GM23248 (cell line): ENCODE results near the gene P3H1. TPM values are rescaled to one million over a fixed set of nuclear protein-coding genes. Genes with fewer than 3 reads are reported as not detected.
A peak's percentile ranks its signal among the peaks of the same experiment; 100 is the strongest.

Experiments used
- DNase-seq: peaks from one replicate; pipeline ENCODE4 v3.0.0-alpha.2; 2015
- H2AFZ ChIP-seq: fragments of 200-600 bp; sonication (generic); 2 replicates; pipeline ENCODE4 v1.6.1; 2016; ENCODE audit warnings: antibody characterized with exemption
- H3F3A ChIP-seq: fragments of 200-600 bp; sonication (generic); 2 replicates; pipeline ENCODE4 v1.6.1; 2016; ENCODE audit warnings: mild to moderate bottlenecking, antibody characterized with exemption, mixed run types; ENCODE audit not compliant: insufficient read depth
- H3K27ac ChIP-seq: fragments of 200-600 bp; sonication (generic); 2 replicates; pipeline ENCODE4 v1.5.1; 2016; ENCODE audit warnings: mild to moderate bottlenecking
- H3K27me3 ChIP-seq: fragments of 200-600 bp; sonication (generic); replicated peaks from 2 replicates; pipeline ENCODE4 v1.6.1; 2016; ENCODE audit warnings: mild to moderate bottlenecking; ENCODE audit not compliant: insufficient read depth
- H3K36me3 ChIP-seq: fragments of 200-600 bp; sonication (generic); 2 replicates; pipeline ENCODE4 v1.6.1; 2016; ENCODE audit warnings: low read depth, mild to moderate bottlenecking
- H3K4me1 ChIP-seq: fragments of 200-600 bp; sonication (generic); 2 replicates; pipeline ENCODE4 v1.6.1; 2016; ENCODE audit warnings: mild to moderate bottlenecking; ENCODE audit not compliant: insufficient read depth
- H3K4me2 ChIP-seq: fragments of 200-600 bp; sonication (generic); one replicate; pipeline ENCODE4 v1.6.1; 2016; ENCODE audit warnings: mild to moderate bottlenecking; ENCODE audit not compliant: unreplicated experiment
- H3K4me3 ChIP-seq: fragments of 200-600 bp; sonication (generic); 2 replicates; pipeline ENCODE4 v1.5.1; 2016; ENCODE audit warnings: mild to moderate bottlenecking
- H3K79me2 ChIP-seq: fragments of 200-600 bp; sonication (generic); 2 replicates; pipeline ENCODE4 v1.6.1; 2016; ENCODE audit warnings: mild to moderate bottlenecking; ENCODE audit not compliant: insufficient read depth
- H3K9ac ChIP-seq: fragments of 200-600 bp; sonication (generic); 2 replicates; pipeline ENCODE4 v1.6.1; 2016; ENCODE audit warnings: mild to moderate bottlenecking
- H3K9me2 ChIP-seq: fragments of 200-600 bp; sonication (generic); 2 replicates; pipeline ENCODE4 v1.6.1; 2016; ENCODE audit warnings: mixed run types, mild to moderate bottlenecking, moderate library complexity; ENCODE audit not compliant: insufficient read depth
- H3K9me3 ChIP-seq: fragments of 200-600 bp; sonication (generic); one replicate; pipeline ENCODE4 v1.6.1; 2017; ENCODE audit warnings: low read depth
- H4K20me1 ChIP-seq: fragments of 200-600 bp; sonication (generic); 2 replicates; pipeline ENCODE4 v1.6.0; 2016; ENCODE audit not compliant: insufficient read depth
- EZH2 ChIP-seq: fragments of 200-600 bp; sonication (generic); IDR thresholded peaks from 2 replicates; pipeline ENCODE4 v1.6.1; 2018; ENCODE audit warnings: antibody characterized with exemption, mild to moderate bottlenecking; ENCODE audit not compliant: insufficient read depth, poor library complexity, severe bottlenecking
- EZH2phosphoT487 ChIP-seq: fragments of 200-600 bp; sonication (generic); IDR thresholded peaks from 2 replicates; pipeline ENCODE4 v1.6.1; 2018; ENCODE audit warnings: antibody characterized with exemption, moderate library complexity, mild to moderate bottlenecking, low read depth; ENCODE audit not compliant: insufficient read depth
- WGBS, 2 experiments: methylation state at CpG; one replicate each; pipeline ENCODE4 v1.1.6; 2015 to 2017; ENCODE audit warnings: low lambda C conversion rate in 2 of 2, low coverage in 1 of 2; ENCODE audit errors: missing lambda C conversion rate in 2 of 2; 5-methylcytosine and 5-hydroxymethylcytosine counted together
- in situ Hi-C: fragments of 300-500 bp; cut with MboI; formaldehyde crosslinking; loops from 2 replicates; pipeline ENCODE4 v1.15.0; 2020
- polyA plus RNA-seq: library from polyadenylated mRNA; unstranded; fragments of >200 nt; fragmentation: Nextera tagmentation; extraction: Ambion mirVana; gene quantifications from 2 replicates; pipeline ENCODE4 v1.2.1, GENCODE V29; 2016
- total RNA-seq: library from RNA; depleted of rRNA; stranded (reverse); fragments of >200 nt; shearing (Covaris generic); gene quantifications from 2 replicates; pipeline ENCODE4 v1.2.3, GENCODE V29; 2014

The P3H1 gene
- total and polyA plus RNA-seq, 2 experiments from 2014 or later = 197 to 257 TPM

- peak overlapping the region; percentile 90 for H3K9ac ChIP-seq
- H3F3A ChIP-seq = peaks cover 18% of the 10 kb centered on the region
- H3K4me3 ChIP-seq = peak overlapping the region; percentile 88
- H3K36me3 ChIP-seq = peaks cover 5% of the 10 kb centered on the region
- no peaks in the 10 kb centered on the region; the same call in 1 of the 2 replicates for H4K20me1 ChIP-seq
- WGBS, 2 experiments = 1% methylated on average over 22 to 42 of the region's 44 CpGs
- peaks cover 96% of the 10 kb centered on the region for H3K79me2 ChIP-seq
- in situ Hi-C loops = no loop called here
- H3K27me3 ChIP-seq = no peaks in the 10 kb centered on the region
- peak overlapping the region; percentile 80 for H3K27ac ChIP-seq
- H3K4me2 ChIP-seq = peak overlapping the region; percentile 91
- no peaks in the 10 kb centered on the region for H3K9me3 ChIP-seq
- peak overlapping the region; percentile 71 for H2AFZ ChIP-seq
- no peak for TF ChIP-seq EZH2
- no peak for TF ChIP-seq EZH2phosphoT487
- peak; percentile 86 for DNase-seq
- H3K9me2 ChIP-seq = no peaks in the 10 kb centered on the region
- H3K4me1 ChIP-seq = peaks cover 21% of the 10 kb centered on the region
These were observed 742 bp downstream of the P3H1 start for GRCh38 chr1:42765832-42766740.

GRCh38 chr1:42765269-42765668 is 1.6 kb downstream of the P3H1 start:
- H3K79me2 ChIP-seq = peaks cover 96% of the 10 kb centered on the region
- H3K9me2 ChIP-seq = no peaks in the 10 kb centered on the region
- H3K4me3 ChIP-seq = peak overlapping the region; percentile 88
- DNase-seq = peak; percentile 41
- H3K27ac ChIP-seq = peak overlapping the region; percentile 80
- in situ Hi-C loops = no loop called here
- no peaks in the 10 kb centered on the region for H3K9me3 ChIP-seq
- H3K27me3 ChIP-seq = no peaks in the 10 kb centered on the region
- H3K4me1 ChIP-seq = peaks cover 21% of the 10 kb centered on the region
- H3K36me3 ChIP-seq = peaks cover 5% of the 10 kb centered on the region
- no peaks in the 10 kb centered on the region; the same call in 1 of the 2 replicates for H4K20me1 ChIP-seq
- H3K9ac ChIP-seq = peak overlapping the region; percentile 90
- peaks cover 18% of the 10 kb centered on the region for H3F3A ChIP-seq
- peak overlapping the region; percentile 71 for H2AFZ ChIP-seq
- TF ChIP-seq EZH2phosphoT487 = no peak
- TF ChIP-seq EZH2 = no peak
- 2% methylated on average over 7 of the region's 7 CpGs for WGBS, 2 experiments
- H3K4me2 ChIP-seq = peak overlapping the region; percentile 91

- TF ChIP-seq EZH2phosphoT487 = no peak
- TF ChIP-seq EZH2 = no peak
- Histone ChIP-seq H3K36me3 (peaks cover 22% of the 10 kb centered on the region), H3K9me3 (no peaks in the 10 kb centered on the region), H3K4me2 (no peak overlapping the region), H4K20me1 (no peaks in the 10 kb centered on the region; the same call in 1 of the 2 replicates), H3K4me3 (no peak overlapping the region), H3F3A (peaks cover 26% of the 10 kb centered on the region), H3K9me2 (no peaks in the 10 kb centered on the region), H2AFZ (no peak overlapping the region), H3K27me3 (no peaks in the 10 kb centered on the region), H3K4me1 (peaks cover 13% of the 10 kb centered on the region), H3K9ac (no peak overlapping the region), H3K79me2 (peaks cover 81% of the 10 kb centered on the region), H3K27ac (no peak overlapping the region)
- DNase-seq = no peak
- WGBS, 2 experiments = 81 to 82% methylated on average over 5 of the region's 5 CpGs
- in situ Hi-C loops = no loop called here
These were observed 4.6 kb downstream of the P3H1 start for GRCh38 chr1:42762269-42762668.

DNA sequence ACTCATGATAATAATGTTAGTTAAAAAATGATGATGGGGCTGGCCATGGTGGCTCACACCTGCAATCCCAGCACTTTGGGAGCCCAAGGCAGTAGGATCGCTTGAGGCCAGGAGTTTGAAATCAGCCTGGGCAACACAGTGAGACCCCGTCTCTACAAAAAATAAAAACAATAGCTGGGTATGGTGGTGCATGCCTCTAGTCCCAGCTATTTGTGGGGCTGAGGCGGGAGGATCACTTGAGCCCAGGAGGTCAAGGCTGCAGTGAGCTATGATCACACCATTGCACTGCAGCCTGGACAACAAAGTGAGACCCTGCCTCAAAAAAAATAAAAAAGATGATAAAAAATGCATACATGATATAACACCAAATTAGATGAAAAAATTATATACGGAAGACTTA is 5.3 kb downstream of the P3H1 start:
- peaks cover 13% of the 10 kb centered on the region for H3K4me1 ChIP-seq
- H3K9me3 ChIP-seq = no peaks in the 10 kb centered on the region
- H3F3A ChIP-seq = peaks cover 29% of the 10 kb centered on the region
- no peaks in the 10 kb centered on the region for H3K9me2 ChIP-seq
- in situ Hi-C loops = no loop called here
- H3K27ac ChIP-seq = no peak overlapping the region
- DNase-seq = no peak
- H4K20me1 ChIP-seq = no peaks in the 10 kb centered on the region; the same call in 1 of the 2 replicates
- no peak overlapping the region for H3K4me3 ChIP-seq
- H3K4me2 ChIP-seq = no peak overlapping the region
- no peak for TF ChIP-seq EZH2phosphoT487
- no peak for TF ChIP-seq EZH2
- H3K27me3 ChIP-seq = no peaks in the 10 kb centered on the region
- peaks cover 80% of the 10 kb centered on the region for H3K79me2 ChIP-seq
- WGBS, 2 experiments = 93 to 98% methylated on average over 4 of the region's 4 CpGs
- H2AFZ ChIP-seq = no peak overlapping the region
- peaks cover 25% of the 10 kb centered on the region for H3K36me3 ChIP-seq
- no peak overlapping the region for H3K9ac ChIP-seq
